ENCODE measurements around the gene FAM222B. TPM values are rescaled to one million over a fixed set of nuclear protein-coding genes. Genes with fewer than 3 reads are reported as not detected.
"Not testable (repeated sequence)": the region's sequence is repeated elsewhere in the genome, so short reads cannot be mapped to it uniquely, and the experiment has no call there.

FAM222B gene
- total and polyA plus RNA-seq, 2 experiments from 2014 or later = 63.7 to 78.5 TPM

- Histone ChIP-seq H3K9me2 (ENCODE audit: insufficient read depth) (no peaks in the 10 kb centered on the region), H2AFZ (no peak overlapping the region), H3K79me2 (replicated peaks; ENCODE audit: insufficient read depth) (no peaks in the 10 kb centered on the region), H3K27ac (ENCODE audit: low read depth) (no peak overlapping the region), H3F3A (replicated peaks; ENCODE audit: low read depth) (no peaks in the 10 kb centered on the region), H3K36me3 (ENCODE audit: insufficient read depth) (no peaks in the 10 kb centered on the region; the same call in 1 of the 2 replicates), H3K4me3 (no peak overlapping the region), H3K4me1 (ENCODE audit: insufficient read depth) (no peaks in the 10 kb centered on the region), H3K4me2 (no peak overlapping the region), H3K27me3 (ENCODE audit: insufficient read depth) (no peaks in the 10 kb centered on the region), H4K20me1 (replicated peaks; ENCODE audit: insufficient read depth) (no peaks in the 10 kb centered on the region)
- H3K9me3 Mint-ChIP-seq = peaks cover 11% of the 10 kb centered on the region; the same call in 2 of the 3 replicates
- no peak overlapping the region for H3K4me3 Mint-ChIP-seq
- DNase-seq (ENCODE audit: low spot score) = no peak
- no peak for ATAC-seq
- peaks cover 56% of the 10 kb centered on the region for H3K36me3 Mint-ChIP-seq (ENCODE audit: low read depth)
- no peak for TF ChIP-seq JUNB (IDR thresholded peaks at IDR 0.05; ENCODE audit: unreplicated experiment)
- TF ChIP-seq ZNF462 (CRISPR knock-in tag; IDR thresholded peaks at IDR 0.05) = no peak
- TF ChIP-seq ZNF114 (CRISPR knock-in tag; IDR thresholded peaks at IDR 0.05) = no peak
- TF ChIP-seq STAT1 (IDR thresholded peaks at IDR 0.05; ENCODE audit: unreplicated experiment) = no peak
- TF ChIP-seq POLR2AphosphoS5 (IDR thresholded peaks at IDR 0.05; ENCODE audit: low read depth) = no peak
- TF ChIP-seq ZNF331 (CRISPR knock-in tag; IDR thresholded peaks at IDR 0.05; ENCODE audit: low read depth) = no peak
- peaks cover 5% of the 10 kb centered on the region for H3K4me1 Mint-ChIP-seq
- H3K27me3 Mint-ChIP-seq (ENCODE audit: insufficient read depth, low read depth, poor library complexity) = peaks cover 6% of the 10 kb centered on the region
- H3K27ac Mint-ChIP-seq = no peak overlapping the region
These were observed 35.7 kb upstream of the FAM222B start for GRCh38 chr17:28878158-28878910.

- not testable (repeated sequence) for H3K36me3 ChIP-seq (ENCODE audit: insufficient read depth); H3K27me3 Mint-ChIP-seq (ENCODE audit: insufficient read depth, low read depth, poor library complexity); H3K4me2 ChIP-seq; H3K27me3 ChIP-seq (ENCODE audit: insufficient read depth); H3K4me1 ChIP-seq (ENCODE audit: insufficient read depth); H3K4me1 Mint-ChIP-seq; DNase-seq (ENCODE audit: low spot score); H2AFZ ChIP-seq; H3F3A ChIP-seq (replicated peaks; ENCODE audit: low read depth); H3K9me2 ChIP-seq (ENCODE audit: insufficient read depth); H3K4me3 ChIP-seq; H3K79me2 ChIP-seq (replicated peaks; ENCODE audit: insufficient read depth); H3K4me3 Mint-ChIP-seq; H4K20me1 ChIP-seq (replicated peaks; ENCODE audit: insufficient read depth); H3K27ac ChIP-seq (ENCODE audit: low read depth); H3K27ac Mint-ChIP-seq; ATAC-seq
- H3K9me3 Mint-ChIP-seq = peaks cover 11% of the 10 kb centered on the region; the same call in 2 of the 3 replicates
- H3K36me3 Mint-ChIP-seq (ENCODE audit: low read depth) = peaks cover 45% of the 10 kb centered on the region
These were observed 34.6 kb upstream of the FAM222B start for GRCh38 chr17:28877150-28877711.
